Fibroblast of pulmonary artery (primary cell): ENCODE measurements around the gene DEFB125.

ENCODE experiments used
- DNase-seq: peaks from one replicate; pipeline ENCODE4 v3.0.0-alpha.2; 2010; ENCODE audit warnings: low read depth
- H3K4me3 ChIP-seq: replicated peaks from 2 replicates; pipeline ENCODE4 v1.5.1; 2011; ENCODE audit warnings: low read depth, mild to moderate bottlenecking, control low read depth, low read length, moderate library complexity
- CTCF ChIP-seq: IDR thresholded peaks from 2 replicates; pipeline ENCODE4 v1.5.1; 2011; ENCODE audit warnings: mild to moderate bottlenecking, control low read depth, low read length, inconsistent platforms; ENCODE audit errors: missing control alignments

The DEFB125 gene

GRCh38 chr20:87401-87800, at the start of gene DEFB125:
DEFB125 (plus strand) TSS chr20:87672; CDS start chr20:87710, 38 bp downstream.
- no peak for DNase-seq
- TF ChIP-seq CTCF: no peak
- H3K4me3 ChIP-seq: no peak within 1 kb of the TSS

- no peak overlapping the region for H3K4me3 ChIP-seq
- no peak for DNase-seq
- no peak for TF ChIP-seq CTCF
These were observed 27.2 kb upstream of the DEFB125 start for GRCh38 chr20:60035-60918.

GRCh38 chr20:61230-61629, 26.2 kb upstream of the DEFB125 start:
- no peak overlapping the region for H3K4me3 ChIP-seq
- DNase-seq: no peak
- no peak for TF ChIP-seq CTCF

GRCh38 chr20:61757-62156, 25.7 kb upstream of the DEFB125 start:
- H3K4me3 ChIP-seq: no peak overlapping the region
- TF ChIP-seq CTCF: no peak
- no peak for DNase-seq

- no peak for DNase-seq
- no peak for TF ChIP-seq CTCF
- H3K4me3 ChIP-seq: no peak overlapping the region
These were observed 25.0 kb upstream of the DEFB125 start for GRCh38 chr20:62487-62886.

- TF ChIP-seq CTCF: no peak
- DNase-seq: no peak
- H3K4me3 ChIP-seq: no peak overlapping the region
These were observed 23.4 kb upstream of the DEFB125 start for GRCh38 chr20:64026-64603.
